ENCODE data around the gene NENF. TPM values are rescaled to one million over a fixed set of nuclear protein-coding genes. Genes with fewer than 3 reads are reported as not detected.

Gene NENF
- total and polyA plus RNA-seq, 10 of the 15 experiments (the other 5 are each of a cell fraction or from before 2014, with no cell fraction given): 5.1 to 83.4 (median 42.7) TPM

DNA sequence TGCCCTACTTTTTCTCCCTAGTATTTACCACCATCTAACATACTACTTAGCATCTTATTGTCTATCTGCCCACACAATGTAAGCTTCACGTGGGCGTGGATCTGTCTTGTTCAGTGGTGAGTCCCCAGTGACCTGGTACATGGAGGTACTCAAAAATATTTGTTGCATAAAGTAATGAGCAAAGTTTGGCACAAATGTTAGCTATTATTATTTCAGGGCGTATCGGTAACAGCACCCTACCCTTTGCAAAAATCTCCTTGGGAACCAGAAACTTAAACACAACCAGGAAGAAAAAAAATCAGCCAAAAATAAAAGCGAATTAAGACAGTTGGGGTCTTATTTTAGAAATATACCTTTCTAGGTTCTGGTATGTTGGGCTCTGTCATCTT, 454 bp upstream of the NENF start:
- ChIA-PET POLR2A (interaction anchor here (1.4 kb wide), 1 partner anchor 17 kb away, joined by 10 read pairs; the partner anchor contains the start of gene PACC1), SMC1A (ENCODE audit: uncharacterized antibody, unreplicated experiment) (interaction anchor here (1.3 to 1.7 kb wide), 2 partner anchors 24 to 45 kb away, joined by 4 to 13 read pairs; no protein-coding TSS in a partner anchor), CTCF (interaction anchor here (0.6 to 1.7 kb wide), 3 partner anchors 24 to 47 kb away, joined by 3 to 13 read pairs (median 3); no protein-coding TSS in a partner anchor), RAD21 (ENCODE audit: unreplicated experiment) (interaction anchor here (1.7 to 1.9 kb wide), 2 partner anchors 17 to 24 kb away, joined by 6 to 8 read pairs; partner anchors contain the start of gene PACC1)
- TF ChIP-seq ATF7 (IDR thresholded peaks at IDR 0.05; ENCODE audit: low read depth) (no peak), PAX8 (IDR thresholded peaks at IDR 0.05) (0 out of 2 replicates have a peak, but pooled peaks have one; percentile 29), EGR1 (IDR thresholded peaks at IDR 0.05; ENCODE audit: borderline replicate concordance in 1 of 2, low read depth in 2 of 2, low read length in 2 of 2) (peak in 1 of 2 experiments; percentile 32; a peak in 1 of 3 replicates)
- TF ChIP-seq, protein P1, sequence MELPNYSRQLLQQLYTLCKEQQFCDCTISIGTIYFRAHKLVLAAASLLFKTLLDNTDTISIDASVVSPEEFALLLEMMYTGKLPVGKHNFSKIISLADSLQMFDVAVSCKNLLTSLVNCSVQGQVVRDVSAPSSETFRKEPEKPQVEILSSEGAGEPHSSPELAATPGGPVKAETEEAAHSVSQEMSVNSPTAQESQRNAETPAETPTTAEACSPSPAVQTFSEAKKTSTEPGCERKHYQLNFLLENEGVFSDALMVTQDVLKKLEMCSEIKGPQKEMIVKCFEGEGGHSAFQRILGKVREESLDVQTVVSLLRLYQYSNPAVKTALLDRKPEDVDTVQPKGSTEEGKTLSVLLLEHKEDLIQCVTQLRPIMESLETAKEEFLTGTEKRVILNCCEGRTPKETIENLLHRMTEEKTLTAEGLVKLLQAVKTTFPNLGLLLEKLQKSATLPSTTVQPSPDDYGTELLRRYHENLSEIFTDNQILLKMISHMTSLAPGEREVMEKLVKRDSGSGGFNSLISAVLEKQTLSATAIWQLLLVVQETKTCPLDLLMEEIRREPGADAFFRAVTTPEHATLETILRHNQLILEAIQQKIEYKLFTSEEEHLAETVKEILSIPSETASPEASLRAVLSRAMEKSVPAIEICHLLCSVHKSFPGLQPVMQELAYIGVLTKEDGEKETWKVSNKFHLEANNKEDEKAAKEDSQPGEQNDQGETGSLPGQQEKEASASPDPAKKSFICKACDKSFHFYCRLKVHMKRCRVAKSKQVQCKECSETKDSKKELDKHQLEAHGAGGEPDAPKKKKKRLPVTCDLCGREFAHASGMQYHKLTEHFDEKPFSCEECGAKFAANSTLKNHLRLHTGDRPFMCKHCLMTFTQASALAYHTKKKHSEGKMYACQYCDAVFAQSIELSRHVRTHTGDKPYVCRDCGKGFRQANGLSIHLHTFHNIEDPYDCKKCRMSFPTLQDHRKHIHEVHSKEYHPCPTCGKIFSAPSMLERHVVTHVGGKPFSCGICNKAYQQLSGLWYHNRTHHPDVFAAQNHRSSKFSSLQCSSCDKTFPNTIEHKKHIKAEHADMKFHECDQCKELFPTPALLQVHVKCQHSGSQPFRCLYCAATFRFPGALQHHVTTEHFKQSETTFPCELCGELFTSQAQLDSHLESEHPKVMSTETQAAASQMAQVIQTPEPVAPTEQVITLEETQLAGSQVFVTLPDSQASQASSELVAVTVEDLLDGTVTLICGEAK (IDR thresholded peaks at IDR 0.05; ENCODE audit: borderline replicate concordance): peak; percentile 31; the same call in 1 of the 2 replicates
- TF ChIP-seq, protein P2, sequence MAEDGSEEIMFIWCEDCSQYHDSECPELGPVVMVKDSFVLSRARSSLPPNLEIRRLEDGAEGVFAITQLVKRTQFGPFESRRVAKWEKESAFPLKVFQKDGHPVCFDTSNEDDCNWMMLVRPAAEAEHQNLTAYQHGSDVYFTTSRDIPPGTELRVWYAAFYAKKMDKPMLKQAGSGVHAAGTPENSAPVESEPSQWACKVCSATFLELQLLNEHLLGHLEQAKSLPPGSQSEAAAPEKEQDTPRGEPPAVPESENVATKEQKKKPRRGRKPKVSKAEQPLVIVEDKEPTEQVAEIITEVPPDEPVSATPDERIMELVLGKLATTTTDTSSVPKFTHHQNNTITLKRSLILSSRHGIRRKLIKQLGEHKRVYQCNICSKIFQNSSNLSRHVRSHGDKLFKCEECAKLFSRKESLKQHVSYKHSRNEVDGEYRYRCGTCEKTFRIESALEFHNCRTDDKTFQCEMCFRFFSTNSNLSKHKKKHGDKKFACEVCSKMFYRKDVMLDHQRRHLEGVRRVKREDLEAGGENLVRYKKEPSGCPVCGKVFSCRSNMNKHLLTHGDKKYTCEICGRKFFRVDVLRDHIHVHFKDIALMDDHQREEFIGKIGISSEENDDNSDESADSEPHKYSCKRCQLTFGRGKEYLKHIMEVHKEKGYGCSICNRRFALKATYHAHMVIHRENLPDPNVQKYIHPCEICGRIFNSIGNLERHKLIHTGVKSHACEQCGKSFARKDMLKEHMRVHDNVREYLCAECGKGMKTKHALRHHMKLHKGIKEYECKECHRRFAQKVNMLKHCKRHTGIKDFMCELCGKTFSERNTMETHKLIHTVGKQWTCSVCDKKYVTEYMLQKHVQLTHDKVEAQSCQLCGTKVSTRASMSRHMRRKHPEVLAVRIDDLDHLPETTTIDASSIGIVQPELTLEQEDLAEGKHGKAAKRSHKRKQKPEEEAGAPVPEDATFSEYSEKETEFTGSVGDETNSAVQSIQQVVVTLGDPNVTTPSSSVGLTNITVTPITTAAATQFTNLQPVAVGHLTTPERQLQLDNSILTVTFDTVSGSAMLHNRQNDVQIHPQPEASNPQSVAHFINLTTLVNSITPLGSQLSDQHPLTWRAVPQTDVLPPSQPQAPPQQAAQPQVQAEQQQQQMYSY (CRISPR knock-in tag; IDR thresholded peaks at IDR 0.05): no peak
- H2AFZ ChIP-seq (ENCODE audit: control insufficient read depth, low read depth, low read length): peak overlapping the region; percentile 97
- no peaks in the 10 kb centered on the region for H3K27me3 ChIP-seq (replicated peaks in 1 of 2; ENCODE audit: control insufficient read depth in 2 of 2, insufficient read depth in 2 of 2, low read length in 1 of 2)
- ATAC-seq (0 out of 3 replicates have a peak, but pooled peaks have one; percentile 2), FAIRE-seq (no peak), DNase-seq (ENCODE audit: low read depth, low spot score) (no peak)
- H3K27ac ChIP-seq (ENCODE audit: control insufficient read depth, insufficient read depth): peak overlapping the region; percentile 49
- in situ Hi-C loops (cut with MboI) (no loop called here), intact Hi-C loops (cut with micrococcal nuclease; ENCODE audit: unreplicated experiment) (loop anchor here (1.0 kb wide), 1 partner anchor 17 kb away; no protein-coding TSS in a partner anchor)
- peak overlapping the region; percentile 86 for H3K4me3 ChIP-seq
- TSS peak; percentile 94 for BruUV-seq (replicated peaks)
- H3K9ac ChIP-seq (ENCODE audit: control insufficient read depth, insufficient read depth, low read length): peak overlapping the region; percentile 77; the same call in 1 of the 2 replicates
- H3K36me3 ChIP-seq (ENCODE audit: control insufficient read depth in 2 of 2, insufficient read depth in 2 of 2, low read length in 1 of 2): no peaks in the 10 kb centered on the region
- peaks cover 4% of the 10 kb centered on the region for H3K79me2 ChIP-seq (ENCODE audit: control insufficient read depth, insufficient read depth, low read length)
- whole genome bisulfite sequencing (ENCODE audit: insufficient coverage, insufficient replicate concordance, low lambda C conversion rate, missing lambda C conversion rate): under 1% methylated on average over 5 of the region's 5 CpGs
- peak overlapping the region; percentile 90 for H3K4me2 ChIP-seq (ENCODE audit: control insufficient read depth, insufficient read depth)
- H3K9me3 ChIP-seq (replicated peaks; ENCODE audit: control insufficient read depth, insufficient read depth, low read length): no peaks in the 10 kb centered on the region
- H3K4me1 ChIP-seq (ENCODE audit: control insufficient read depth, insufficient read depth, low read length): peaks cover 11% of the 10 kb centered on the region
- no peaks in the 10 kb centered on the region for H4K20me1 ChIP-seq (ENCODE audit: control insufficient read depth, insufficient read depth)

Measured in GM12878 (cell line).